HepG2 (cell line): ENCODE data around the gene DOCK1.

Experiments
- AFF4 ChIP-seq: sonication (generic); formaldehyde crosslinking; IDR thresholded peaks from 2 replicates; pipeline ENCODE4 v1.4.0; 2020; ENCODE audit warnings: missing genetic modification reagents
- MTA3 ChIP-seq: sonication (generic); formaldehyde crosslinking; IDR thresholded peaks from 2 replicates; pipeline ENCODE4 v1.4.0; 2020; ENCODE audit warnings: missing genetic modification reagents
- NFRKB ChIP-seq: fragments of 450-650 bp; IDR thresholded peaks from 2 replicates; pipeline ENCODE4 v1.6.1; 2017
- PBX2 ChIP-seq: IDR thresholded peaks from 2 replicates; pipeline ENCODE4 v1.6.1; 2016; ENCODE audit warnings: control low read depth
- SALL2 ChIP-seq: sonication (generic); formaldehyde crosslinking; IDR thresholded peaks from 2 replicates; pipeline ENCODE4 v1.8.1; 2023; ENCODE audit warnings: mild to moderate bottlenecking, missing genetic modification reagents, inconsistent platforms
- YEATS2 ChIP-seq: sonication (generic); formaldehyde crosslinking; IDR thresholded peaks from 2 replicates; pipeline ENCODE4 v1.4.0; 2020; ENCODE audit warnings: missing genetic modification reagents, borderline replicate concordance
- ZNF660 ChIP-seq: sonication (generic); formaldehyde crosslinking; IDR thresholded peaks from 2 replicates; pipeline ENCODE4 v1.5.1; 2020; ENCODE audit warnings: mild to moderate bottlenecking, low read depth, missing genetic modification reagents, borderline replicate concordance

DNA sequence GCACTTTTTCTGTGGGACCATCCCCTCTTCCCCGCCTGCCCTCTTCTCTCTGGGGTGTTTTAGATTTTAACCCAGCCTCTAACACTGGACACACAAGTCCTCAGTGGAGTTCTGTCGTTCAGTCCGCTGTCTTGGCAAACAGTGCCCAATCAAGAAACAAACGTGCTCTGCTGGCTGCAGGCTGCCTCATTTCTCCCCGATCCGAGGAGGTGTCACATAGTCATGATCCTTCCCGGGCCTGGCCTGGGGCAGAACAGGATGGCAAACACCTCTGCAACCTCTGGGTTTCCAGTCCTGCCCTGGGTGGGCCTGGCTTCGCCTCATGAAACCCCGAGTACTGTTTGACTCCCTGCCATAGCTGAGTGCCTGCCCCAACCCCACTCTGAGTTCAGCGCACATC is 402.1 kb downstream of the DOCK1 start:
- TF ChIP-seq SALL2 (no peak), ZNF660 (no peak), YEATS2 (CRISPR knock-in tag) (no peak), MTA3 (CRISPR knock-in tag) (no peak), PBX2 (CRISPR knock-in tag) (no peak), AFF4 (CRISPR knock-in tag) (no peak), NFRKB (no peak)
